Measurements from ENCODE around the gene GNAT3. TPM values are rescaled to one million over a fixed set of nuclear protein-coding genes. Genes with fewer than 3 reads are reported as not detected.

GNAT3 gene
- total and polyA plus RNA-seq, 2 of the 8 experiments (the other 6 are each of a cell fraction or from before 2014, with no cell fraction given) = not detected

GRCh38 chr7:80542398-80542797, 30.5 kb upstream of the GNAT3 start:
- Histone ChIP-seq H3K79me2 (ENCODE audit: control insufficient read depth in 1 of 2, insufficient read depth in 2 of 2, low read length in 2 of 2) (no peaks in the 10 kb centered on the region), H3K36me3 (ENCODE audit: control insufficient read depth in 2 of 4, insufficient read depth in 4 of 4, low read length in 3 of 4) (no peaks in the 10 kb centered on the region), H2BK120ac (replicated peaks; ENCODE audit: low read depth, low read length) (no peak overlapping the region), H3K14ac (ENCODE audit: insufficient read length) (no peak overlapping the region), H4K5ac (ENCODE audit: insufficient read length, low read depth, low read length) (no peak overlapping the region), H2BK12ac (ENCODE audit: low read depth, low read length) (no peak overlapping the region), H2BK20ac (ENCODE audit: low read length) (no peak overlapping the region), H3K4me3 (ENCODE audit: extremely low read depth in 1 of 4, insufficient read depth in 2 of 4, low read depth in 3 of 4, low read length in 4 of 4) (no peak overlapping the region), H3K4me2 (ENCODE audit: insufficient read depth in 1 of 2, low read depth in 2 of 2, low read length in 2 of 2) (no peak overlapping the region), H3K9me3 (ENCODE audit: insufficient read depth in 2 of 2, low read depth in 1 of 2, low read length in 1 of 2) (peaks cover 0 to 4% of the 10 kb centered on the region in 2 experiments; a peak in 1 of 4 replicates), H2AFZ (ENCODE audit: low read length) (no peak overlapping the region), H3K9ac (replicated peaks in 1 of 4; ENCODE audit: extremely low read depth in 1 of 4, low read depth in 3 of 4, low read length in 3 of 4) (no peak overlapping the region), H2AK5ac (ENCODE audit: low read depth, low read length) (no peak overlapping the region), H3K27me3 (replicated peaks in 1 of 4; ENCODE audit: control insufficient read depth in 3 of 4, extremely low read depth in 1 of 4, insufficient read depth in 3 of 4, low read length in 3 of 4) (no peaks in the 10 kb centered on the region), H2BK15ac (ENCODE audit: low read length) (no peak overlapping the region), H2BK5ac (ENCODE audit: low read depth, low read length) (no peak overlapping the region), H3K79me1 (ENCODE audit: low read depth, low read length) (no peaks in the 10 kb centered on the region), H3K23me2 (ENCODE audit: low read depth, low read length) (no peaks in the 10 kb centered on the region), H4K8ac (ENCODE audit: extremely low read depth, insufficient read depth, low read length) (no peak overlapping the region), H3K4ac (replicated peaks; ENCODE audit: insufficient read length, low read depth, low read length) (no peak overlapping the region), H4K91ac (replicated peaks; ENCODE audit: insufficient read length, low read length) (no peak overlapping the region), H4K20me1 (replicated peaks in 1 of 2; ENCODE audit: control insufficient read depth in 1 of 2, insufficient read depth in 2 of 2, low read length in 2 of 2) (no peaks in the 10 kb centered on the region), H3K4me1 (replicated peaks in 1 of 4; ENCODE audit: control insufficient read depth in 3 of 4, insufficient read depth in 4 of 4, low read length in 3 of 4) (no peaks in the 10 kb centered on the region), H3K56ac (replicated peaks; ENCODE audit: insufficient read length, low read depth, low read length) (no peak overlapping the region), H3K23ac (ENCODE audit: insufficient read length) (no peak overlapping the region), H3K27ac (ENCODE audit: low read depth, low read length) (no peak overlapping the region), H3K18ac (ENCODE audit: extremely low read depth, low read length) (no peak overlapping the region)
- TF ChIP-seq CBX8 (IDR thresholded peaks at IDR 0.05; ENCODE audit: borderline replicate concordance, low read depth, low read length) (no peak), EZH2 (IDR thresholded peaks at IDR 0.05; ENCODE audit: low read depth, low read length, severe bottlenecking) (no peak), BRCA1 (IDR thresholded peaks at IDR 0.05; ENCODE audit: low read depth, low read length) (no peak), SP4 (IDR thresholded peaks at IDR 0.05; ENCODE audit: low read length) (no peak), CTBP2 (IDR thresholded peaks at IDR 0.05; ENCODE audit: borderline replicate concordance, insufficient read depth, insufficient read length, low read length) (no peak), SAP30 (IDR thresholded peaks at IDR 0.05; ENCODE audit: insufficient read depth, insufficient replicate concordance, low read length) (no peak), SIX5 (IDR thresholded peaks at IDR 0.05; ENCODE audit: low read depth, low read length) (no peak), GABPA (IDR thresholded peaks at IDR 0.05; ENCODE audit: borderline replicate concordance, insufficient read depth, low read length) (no peak), GTF2F1 (IDR thresholded peaks at IDR 0.05; ENCODE audit: borderline replicate concordance, low read depth, low read length) (no peak), TEAD4 (IDR thresholded peaks at IDR 0.05; ENCODE audit: low read depth, low read length) (no peak), CEBPB (IDR thresholded peaks at IDR 0.05; ENCODE audit: low read depth, low read length) (no peak), CTCF (IDR thresholded peaks at IDR 0.05; ENCODE audit: control extremely low read depth in 1 of 3, insufficient read depth in 1 of 3, low read depth in 1 of 3, low read length in 3 of 3) (no peak)
- ChIA-PET POLR2A (ENCODE audit: partially characterized antibody) (no interaction called here), CTCF (ENCODE audit: partially characterized antibody) (no interaction called here)
- 91% methylated on average over 1 of the region's 1 CpG; no CpG with 5 or more reads in 1 of the 2 experiments for WGBS, 2 experiments (ENCODE audit: extremely low coverage in 1 of 2, insufficient coverage in 1 of 2, insufficient read length in 1 of 2, insufficient replicate concordance in 2 of 2, low coverage in 1 of 2, low lambda C conversion rate in 2 of 2, missing lambda C conversion rate in 1 of 2)
- FAIRE-seq (no peak), DNase-seq (ENCODE audit: low read depth in 1 of 2, low spot score in 2 of 2) (no peak)

Data from H1 (cell line).